Erythroblast (primary cell): ENCODE measurements around the gene GNAT1.

Experiments used
- GATA1 ChIP-seq: IDR thresholded peaks from 2 replicates; pipeline ENCODE4 v1.6.1; 2011; ENCODE audit warnings: low read depth, mild to moderate bottlenecking, control low read depth, low read length, moderate library complexity
- POLR2A ChIP-seq: IDR thresholded peaks from 2 replicates; pipeline ENCODE4 v1.6.1; 2011; ENCODE audit warnings: mild to moderate bottlenecking, low read length

DNA sequence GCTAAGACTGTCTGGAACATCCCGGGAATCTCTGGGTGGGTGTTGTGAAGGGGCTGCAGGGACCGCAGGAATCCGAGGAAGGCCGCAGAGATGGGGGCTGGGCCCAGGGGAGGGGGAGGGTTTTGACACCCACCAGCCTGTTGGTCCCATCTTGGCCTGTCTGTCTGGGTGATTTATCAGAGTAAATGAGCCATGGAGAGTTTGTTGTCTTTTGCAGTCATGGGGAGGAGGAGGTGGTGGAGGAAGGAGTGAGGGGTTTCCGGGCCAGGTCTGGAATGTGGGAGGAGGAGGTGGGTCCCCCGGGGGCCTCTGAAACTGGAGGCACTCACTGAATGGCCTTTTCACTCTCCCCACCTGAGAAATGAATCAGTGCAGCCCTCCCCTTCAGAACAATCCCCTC is 24.8 kb upstream of the GNAT1 start:
- TF ChIP-seq POLR2A, result no peak
- no peak for TF ChIP-seq GATA1
